Measurements from ENCODE around the gene GAGE12J.
"Not testable (repeated sequence)": the region's sequence is repeated elsewhere in the genome, so short reads cannot be mapped to it uniquely, and the experiment has no call there.

Gene GAGE12J, protein sequence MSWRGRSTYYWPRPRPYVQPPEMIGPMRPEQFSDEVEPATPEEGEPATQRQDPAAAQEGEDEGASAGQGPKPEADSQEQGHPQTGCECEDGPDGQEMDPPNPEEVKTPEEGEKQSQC

GRCh38 chrX:49321737-49322136 lies at the start of gene GAGE12J:
Gene GAGE12J, plus strand, starts transcription at chrX:49322037. Its CDS starts 1,157 bp downstream, at chrX:49323194.
- not testable (repeated sequence) for DNase-seq

- peak; percentile 5 for DNase-seq
These were observed 49.4 kb upstream of the GAGE12J start for GRCh38 chrX:49272421-49272820.

GRCh38 chrX:49273181-49273727 lies 48.6 kb upstream of the GAGE12J start:
- peak; percentile 9 for DNase-seq

GRCh38 chrX:49276207-49276606 lies 45.6 kb upstream of the GAGE12J start:
- DNase-seq: no peak

- DNase-seq: no peak
These were observed 44.9 kb upstream of the GAGE12J start for GRCh38 chrX:49276671-49277534.

GRCh38 chrX:49277535-49277830 lies 44.4 kb upstream of the GAGE12J start:
- DNase-seq: no peak

DNA sequence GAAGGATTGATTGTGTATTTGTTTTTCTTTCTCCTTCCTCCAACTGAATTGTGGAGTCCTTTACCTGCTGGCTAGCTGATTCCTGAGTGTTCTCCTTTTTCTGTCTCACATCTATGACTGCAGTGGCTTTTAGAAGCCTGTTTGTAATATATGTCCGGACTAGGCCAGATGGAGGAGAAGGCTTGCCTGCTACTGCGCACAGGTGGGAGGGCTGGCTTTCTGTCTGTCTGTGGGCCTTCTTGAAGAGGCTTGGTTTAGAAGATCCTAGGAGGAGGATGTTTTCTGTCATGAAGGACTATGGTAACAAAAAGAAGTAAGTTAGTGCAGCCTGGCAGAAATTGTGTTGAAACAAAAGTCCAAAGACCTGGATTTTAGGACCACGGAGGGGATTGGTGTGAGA lies 43.8 kb upstream of the GAGE12J start:
- no peak for DNase-seq

DNA sequence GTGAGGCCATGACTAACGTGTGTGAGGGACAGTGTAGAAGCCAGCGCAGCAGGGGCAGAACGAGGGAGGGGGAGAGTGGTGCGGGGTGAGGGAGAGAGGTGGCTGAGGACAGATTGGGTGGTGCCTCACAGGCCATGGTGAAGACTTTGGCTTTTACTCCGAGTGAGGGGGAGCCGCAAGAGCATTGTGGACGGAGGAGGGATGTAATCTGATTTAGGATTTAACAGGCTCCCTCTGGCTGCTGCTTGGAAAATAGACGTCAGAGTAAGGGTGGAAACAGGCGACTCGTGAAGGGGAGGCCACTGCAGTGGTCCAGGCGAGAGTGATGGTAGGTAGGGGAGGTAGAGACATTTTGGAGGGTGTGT lies 39.2 kb upstream of the GAGE12J start:
- DNase-seq: no peak

GRCh38 chrX:49284212-49284611 lies 37.6 kb upstream of the GAGE12J start:
- DNase-seq: no peak

DNA sequence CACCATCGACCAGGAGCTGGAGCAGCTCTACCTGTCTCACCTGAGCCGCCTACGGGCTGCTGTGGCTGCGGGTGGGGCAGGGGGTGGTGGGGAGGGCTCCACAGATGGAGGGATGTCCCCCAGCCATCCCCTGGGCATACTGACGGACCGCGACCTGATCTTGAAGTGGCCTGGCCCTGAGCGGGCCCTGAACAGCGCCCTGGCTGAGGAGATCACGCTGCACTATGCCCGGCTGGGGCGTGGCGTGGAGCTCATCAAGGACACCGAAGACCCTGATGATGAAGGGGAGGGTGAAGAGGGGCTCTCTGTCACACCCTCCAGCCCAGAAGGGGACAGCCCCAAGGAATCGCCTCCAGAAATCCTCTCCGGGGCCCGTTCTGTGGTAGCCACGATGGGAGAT lies 35.7 kb upstream of the GAGE12J start:
- DNase-seq: no peak

- no peak for DNase-seq
These were observed 35.3 kb upstream of the GAGE12J start for GRCh38 chrX:49286581-49286980.

DNA sequence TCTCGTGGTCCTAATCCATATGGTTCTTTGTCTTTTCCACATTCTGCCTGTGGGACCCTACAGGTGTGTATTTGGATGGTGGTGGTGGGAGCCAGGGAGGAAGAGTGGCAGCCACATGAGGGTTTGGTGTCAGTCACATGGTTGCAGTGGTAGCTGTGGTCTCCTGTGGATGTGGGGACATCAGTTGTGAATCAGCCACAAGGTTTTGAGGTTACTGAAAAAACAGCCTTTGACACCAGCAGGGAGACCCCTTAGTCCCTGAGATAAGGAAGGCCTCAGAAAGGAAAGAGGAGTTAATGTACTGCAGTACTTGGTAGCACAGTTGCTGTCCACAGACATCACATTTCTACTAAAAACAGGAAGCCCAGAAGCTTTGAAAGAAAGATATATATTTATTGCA lies 34.2 kb upstream of the GAGE12J start:
- DNase-seq: no peak

DNA sequence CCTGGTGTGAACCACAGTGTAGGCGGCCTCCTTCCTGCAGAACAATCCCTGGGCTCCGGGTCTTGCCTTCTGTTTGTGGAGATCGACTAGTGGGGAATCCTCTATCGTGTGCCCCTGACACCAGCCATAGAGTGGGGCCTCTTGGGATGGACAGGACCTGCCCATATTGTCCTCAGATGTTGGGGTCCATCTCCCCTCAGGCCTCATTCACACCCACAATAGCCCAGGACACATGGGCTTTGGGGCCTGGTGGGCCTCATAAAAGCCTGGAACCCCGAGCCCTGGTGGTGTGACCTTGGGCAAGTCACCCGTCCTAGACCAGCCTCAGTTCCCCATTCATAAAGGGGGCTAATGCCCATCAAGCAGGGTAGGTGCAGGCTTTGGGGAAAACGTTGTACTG lies 31.6 kb upstream of the GAGE12J start:
- no peak for DNase-seq

DNA sequence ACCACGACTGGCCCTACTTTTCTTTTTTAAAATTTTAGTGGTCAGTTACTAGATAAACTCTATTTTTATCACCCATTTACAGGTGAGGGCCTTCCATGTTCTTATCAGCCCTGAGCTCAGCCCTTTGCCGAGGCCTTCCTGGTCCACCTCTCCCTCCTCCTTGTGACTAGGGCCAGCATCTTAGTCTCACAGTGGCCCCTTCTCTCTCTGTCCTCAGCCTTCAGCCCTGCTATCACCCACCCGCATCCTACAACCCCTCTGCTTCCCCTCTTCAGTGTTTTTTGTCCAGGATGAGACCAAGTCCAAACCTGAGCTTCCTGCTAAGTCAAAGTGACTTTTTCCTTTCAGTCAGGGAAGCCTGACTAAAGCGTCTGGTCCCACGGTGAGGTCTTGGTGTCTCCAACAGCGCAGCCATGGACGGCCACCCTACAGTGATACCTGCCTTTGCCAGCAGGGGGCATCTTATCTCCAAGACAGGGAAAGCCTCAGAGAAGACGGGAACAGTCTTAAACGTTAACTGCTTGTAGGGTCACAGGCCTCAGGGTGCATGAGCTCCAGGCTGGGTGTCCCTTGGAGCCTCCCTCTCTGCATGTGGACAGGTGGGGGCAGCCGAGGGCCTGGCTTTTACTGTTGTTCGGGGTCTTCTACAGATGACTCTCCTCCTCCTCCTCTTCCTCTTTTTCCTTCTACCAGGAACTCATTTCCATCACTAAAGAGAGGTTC lies 30.1 kb upstream of the GAGE12J start:
- peak; percentile 67 for DNase-seq

DNA sequence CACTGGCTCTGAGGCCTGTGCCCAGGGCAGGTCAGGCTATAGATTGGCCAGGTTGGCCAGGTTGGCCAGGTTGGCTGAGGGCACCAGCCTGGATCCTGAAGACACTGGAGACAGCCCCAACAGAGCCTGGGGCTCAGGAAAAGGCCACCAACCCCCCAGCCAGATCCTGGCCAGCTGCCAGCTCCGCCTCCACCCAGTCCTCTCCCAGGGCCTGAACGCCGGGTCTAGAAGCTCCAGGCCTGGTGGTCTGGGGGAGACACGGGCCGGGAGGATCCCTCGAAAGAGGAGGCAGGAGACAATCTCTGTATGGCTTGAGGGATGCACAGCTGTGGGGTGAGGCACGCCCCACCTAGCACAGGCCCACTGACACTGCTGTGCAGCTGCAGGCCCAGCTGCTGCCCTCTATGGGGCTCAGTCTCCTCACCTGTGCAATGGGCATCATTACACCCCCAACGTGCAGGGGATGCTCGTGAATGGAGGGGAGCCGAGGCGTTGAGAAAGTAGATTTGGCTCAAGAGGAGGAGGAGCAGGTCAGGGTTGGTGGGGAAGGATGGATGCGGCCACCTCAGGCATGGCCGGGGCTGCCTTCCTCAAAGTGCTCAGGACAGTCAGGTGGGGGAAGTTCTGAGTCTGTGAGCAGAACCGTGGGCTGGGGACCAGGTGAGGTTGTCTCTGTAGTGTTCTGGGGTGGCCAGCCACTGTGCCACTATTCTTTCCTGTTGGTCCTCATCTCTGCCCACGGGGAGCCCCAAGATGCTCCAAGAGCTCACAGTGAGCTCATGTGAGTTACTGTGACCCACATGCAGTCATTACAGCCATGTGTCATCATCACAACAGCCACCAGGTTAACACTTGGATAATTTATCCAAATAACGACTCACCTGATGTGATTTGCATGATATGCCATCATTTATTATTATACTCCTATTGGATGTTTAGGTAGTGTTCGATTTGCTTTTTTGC lies 29.2 kb upstream of the GAGE12J start:
- DNase-seq: no peak

- DNase-seq: not testable (repeated sequence)
These were observed 22.5 kb upstream of the GAGE12J start for GRCh38 chrX:49299293-49299692.

DNA sequence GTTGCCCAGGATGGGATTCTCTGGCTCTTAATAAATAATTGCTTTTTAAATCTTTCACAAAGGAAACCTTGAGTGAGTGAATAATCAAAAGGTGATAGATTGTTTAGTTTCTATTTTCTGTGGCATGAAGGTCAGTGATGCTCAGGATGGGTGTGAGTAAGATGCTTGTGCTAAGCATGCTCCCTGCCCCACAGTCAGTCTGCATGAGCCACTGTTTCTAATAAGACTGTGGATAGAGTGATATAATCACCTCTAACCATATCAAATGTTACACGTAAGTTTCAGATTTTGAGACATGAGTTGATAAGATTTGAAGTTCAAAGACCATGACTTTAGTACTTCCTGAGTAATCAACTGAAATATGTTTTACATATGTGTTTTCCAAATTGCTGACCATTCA lies 21.1 kb upstream of the GAGE12J start:
- no peak for DNase-seq

DNA sequence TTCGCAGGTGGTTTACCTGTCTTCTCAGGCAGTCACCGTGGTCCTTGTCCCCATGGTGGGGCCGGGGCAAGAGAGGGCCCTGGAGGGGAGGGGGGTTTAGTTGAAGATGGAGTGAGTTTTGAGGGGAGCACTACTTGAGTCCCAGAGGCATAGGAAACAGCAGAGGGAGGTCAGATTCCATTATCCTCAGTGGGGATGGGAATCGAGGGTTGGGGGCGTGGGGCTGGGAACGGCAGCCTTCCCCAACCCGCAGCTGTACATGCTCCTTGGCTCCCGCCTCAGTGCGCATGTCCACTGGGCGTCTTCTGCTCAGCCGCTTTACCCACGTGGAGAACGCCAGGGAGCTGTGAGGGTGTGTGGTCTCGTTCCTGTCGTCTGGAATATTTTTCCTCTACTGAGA lies 18.5 kb upstream of the GAGE12J start, which contains the start of gene GAGE10:
TSS of gene GAGE10 (plus strand) at position 301 of the 400 bp plus-strand sequence. CDS start 1,214 bp downstream, outside the sequence.
- DNase-seq: no peak

GRCh38 chrX:49307775-49308174 lies 14.1 kb upstream of the GAGE12J start:
- not testable (repeated sequence) for DNase-seq

DNA sequence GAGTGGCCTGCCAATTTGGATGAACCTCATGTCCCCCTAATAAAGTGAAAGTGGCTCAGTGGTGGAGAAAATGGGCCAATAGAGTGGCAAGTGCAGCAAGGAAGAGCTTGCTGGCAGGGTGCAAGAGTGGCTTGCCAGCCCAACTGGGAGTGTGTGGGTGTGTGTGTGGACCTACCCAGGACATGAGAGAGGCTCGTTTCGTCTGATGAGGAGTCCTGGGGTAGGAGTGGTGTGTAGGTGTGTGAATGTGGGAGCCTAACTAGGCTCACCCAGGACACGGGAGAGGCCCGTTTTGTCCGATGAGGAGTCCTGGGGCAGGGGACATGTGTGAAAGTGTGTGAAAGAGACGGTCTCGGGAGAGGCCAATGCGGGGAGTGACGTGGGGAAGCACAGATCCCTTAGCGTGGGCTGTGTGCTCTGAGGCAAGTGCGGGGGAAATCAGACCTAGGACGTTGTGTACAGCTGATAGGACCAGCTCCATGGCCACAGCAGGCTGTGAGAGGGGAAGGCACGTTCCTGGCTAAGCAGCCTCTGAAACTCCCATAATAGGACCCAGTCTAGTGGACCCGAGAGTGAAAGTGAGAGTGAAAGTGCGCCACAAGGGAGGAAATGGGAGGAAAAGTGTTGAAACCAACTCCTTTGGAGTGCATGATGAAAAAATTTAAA lies 13.1 kb upstream of the GAGE12J start:
- peak; percentile 7 for DNase-seq

DNA sequence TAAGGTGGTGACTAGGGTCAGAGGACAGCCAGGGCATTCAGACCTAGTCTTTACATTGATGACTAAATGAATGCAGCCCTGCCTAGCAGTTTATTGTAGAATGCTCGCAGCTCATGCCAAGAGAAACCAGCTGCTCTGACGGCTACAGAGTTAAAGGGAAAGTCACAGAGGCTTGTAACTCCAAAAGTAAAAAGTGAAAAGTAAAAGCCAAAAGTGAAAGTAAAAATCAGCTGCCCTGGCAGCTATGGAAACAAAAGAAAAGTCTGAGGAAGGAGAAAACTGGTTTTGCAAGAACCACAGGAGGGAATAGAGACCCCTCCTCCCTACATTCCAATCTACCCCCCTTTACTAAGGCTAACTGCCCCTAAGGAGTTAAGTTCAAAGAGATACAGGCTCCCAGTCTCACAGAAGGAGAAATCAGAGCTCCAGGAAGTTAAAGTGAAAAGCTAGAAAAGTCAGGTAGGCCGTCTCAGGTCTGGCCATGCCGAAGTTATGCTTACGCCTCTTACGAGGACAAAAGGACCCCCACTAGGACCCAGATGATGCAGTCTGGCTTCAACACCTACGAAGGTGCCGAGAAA lies 12.3 kb upstream of the GAGE12J start:
- DNase-seq: no peak

- no peak for DNase-seq
These were observed 11.5 kb upstream of the GAGE12J start for GRCh38 chrX:49310371-49310770.
